Glutamatergic neuron (in vitro differentiated cells): ENCODE data around the gene RPS6KA2. TPM values are rescaled to one million over a fixed set of nuclear protein-coding genes. Genes with fewer than 3 reads are reported as not detected.

Experiments
- DNase-seq: peaks from one replicate; pipeline ENCODE4 v3.0.0; 2022
- H3K27ac Mint-ChIP-seq: one replicate; pipeline ENCODE4 v1.8.0; 2020; ENCODE audit warnings: mild to moderate bottlenecking, mixed read lengths, inconsistent platforms; ENCODE audit not compliant: unreplicated experiment
- H3K27me3 Mint-ChIP-seq: one replicate; pipeline ENCODE4 v1.8.0; 2020; ENCODE audit warnings: mild to moderate bottlenecking, moderate library complexity, mixed read lengths, inconsistent platforms; ENCODE audit not compliant: unreplicated experiment
- H3K36me3 Mint-ChIP-seq: one replicate; pipeline ENCODE4 v1.8.0; 2020; ENCODE audit warnings: mild to moderate bottlenecking, mixed read lengths, inconsistent platforms; ENCODE audit not compliant: unreplicated experiment
- H3K4me1 Mint-ChIP-seq: one replicate; pipeline ENCODE4 v1.8.0; 2020; ENCODE audit warnings: mild to moderate bottlenecking, low read depth, mixed read lengths, inconsistent platforms; ENCODE audit not compliant: unreplicated experiment
- H3K4me3 Mint-ChIP-seq: one replicate; pipeline ENCODE4 v1.8.0; 2020; ENCODE audit warnings: mild to moderate bottlenecking, mixed read lengths, inconsistent platforms; ENCODE audit not compliant: unreplicated experiment
- H3K9me3 Mint-ChIP-seq: one replicate; pipeline ENCODE4 v1.8.0; 2020; ENCODE audit warnings: mild to moderate bottlenecking, moderate library complexity, mixed read lengths, inconsistent platforms; ENCODE audit not compliant: unreplicated experiment
- total RNA-seq: library from RNA; stranded (reverse); fragmentation: NEBNext Ultra II Directional; extraction: Animal tissue kit (Norgen Biotek cat#: 25700); gene quantifications from one replicate; pipeline ENCODE4 v1.2.1, GENCODE V29; 2021; ENCODE audit not compliant: unreplicated experiment
- TF ChIP-seq, protein P1 (sequence below): fragments of 200-600 bp; sonication (generic); IDR thresholded peaks from one replicate; pipeline ENCODE4 v1.5.0; 2021; ENCODE audit not compliant: partially characterized antibody, unreplicated experiment

RPS6KA2 gene
- total RNA-seq, 1 donor from 2014 or later = 109 TPM

DNA sequence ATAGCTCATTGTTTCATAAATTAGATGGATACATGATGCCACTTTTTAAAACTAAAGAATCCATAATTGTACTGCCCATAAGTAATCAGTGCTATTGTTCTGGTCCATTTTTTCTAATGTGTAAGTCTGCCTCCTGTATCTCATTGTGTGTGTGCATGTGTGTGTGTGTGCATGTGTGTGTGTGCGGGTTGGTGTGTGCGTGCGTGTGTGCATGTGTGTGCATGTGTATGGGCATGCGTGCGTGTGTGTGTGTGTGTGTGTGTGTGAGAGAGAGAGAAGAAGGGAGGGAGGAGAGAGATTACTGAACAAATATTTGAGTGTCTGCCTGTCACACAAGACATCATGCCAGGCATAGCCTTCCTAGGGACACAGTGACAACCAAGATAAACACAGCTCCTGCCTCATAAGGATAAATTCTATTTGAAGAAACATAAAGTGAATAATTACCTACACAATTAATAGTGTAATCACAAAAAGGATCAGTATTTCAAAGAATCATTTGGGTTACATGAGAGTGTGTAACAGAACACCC is 33.2 kb upstream of the RPS6KA2 start:
- Mint-ChIP-seq H3K27ac (no peak overlapping the region), H3K36me3 (no peaks in the 10 kb centered on the region), H3K4me3 (no peak overlapping the region), H3K9me3 (no peaks in the 10 kb centered on the region), H3K4me1 (peaks cover 7% of the 10 kb centered on the region), H3K27me3 (no peaks in the 10 kb centered on the region)
- DNase-seq = no peak
- TF ChIP-seq, protein P1, sequence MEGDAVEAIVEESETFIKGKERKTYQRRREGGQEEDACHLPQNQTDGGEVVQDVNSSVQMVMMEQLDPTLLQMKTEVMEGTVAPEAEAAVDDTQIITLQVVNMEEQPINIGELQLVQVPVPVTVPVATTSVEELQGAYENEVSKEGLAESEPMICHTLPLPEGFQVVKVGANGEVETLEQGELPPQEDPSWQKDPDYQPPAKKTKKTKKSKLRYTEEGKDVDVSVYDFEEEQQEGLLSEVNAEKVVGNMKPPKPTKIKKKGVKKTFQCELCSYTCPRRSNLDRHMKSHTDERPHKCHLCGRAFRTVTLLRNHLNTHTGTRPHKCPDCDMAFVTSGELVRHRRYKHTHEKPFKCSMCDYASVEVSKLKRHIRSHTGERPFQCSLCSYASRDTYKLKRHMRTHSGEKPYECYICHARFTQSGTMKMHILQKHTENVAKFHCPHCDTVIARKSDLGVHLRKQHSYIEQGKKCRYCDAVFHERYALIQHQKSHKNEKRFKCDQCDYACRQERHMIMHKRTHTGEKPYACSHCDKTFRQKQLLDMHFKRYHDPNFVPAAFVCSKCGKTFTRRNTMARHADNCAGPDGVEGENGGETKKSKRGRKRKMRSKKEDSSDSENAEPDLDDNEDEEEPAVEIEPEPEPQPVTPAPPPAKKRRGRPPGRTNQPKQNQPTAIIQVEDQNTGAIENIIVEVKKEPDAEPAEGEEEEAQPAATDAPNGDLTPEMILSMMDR = no peak

DNA sequence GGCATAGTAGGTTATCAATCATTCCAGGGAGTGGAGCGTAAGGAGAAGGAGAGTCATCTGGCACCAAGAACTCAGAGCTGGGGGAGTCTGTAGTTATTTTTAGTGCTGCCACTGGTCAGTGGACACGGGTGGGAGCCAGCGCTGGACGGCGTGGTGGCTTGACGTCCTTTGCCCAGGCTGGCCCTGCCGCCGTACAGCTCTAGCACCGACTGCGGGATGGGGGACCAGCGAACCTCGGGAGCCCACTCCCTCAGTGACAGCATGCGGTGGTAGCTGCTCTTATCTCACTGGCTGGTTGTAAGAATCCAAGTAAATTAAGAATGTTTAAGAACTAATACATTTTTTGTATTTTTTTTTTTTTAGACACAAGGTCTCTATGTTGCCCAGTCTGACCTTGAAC is 32.5 kb upstream of the RPS6KA2 start:
- Mint-ChIP-seq H3K9me3 (no peaks in the 10 kb centered on the region), H3K36me3 (no peaks in the 10 kb centered on the region), H3K27ac (no peak overlapping the region), H3K27me3 (no peaks in the 10 kb centered on the region), H3K4me3 (no peak overlapping the region), H3K4me1 (peaks cover 7% of the 10 kb centered on the region)
- TF ChIP-seq, protein P1 = no peak
- DNase-seq = no peak

DNA sequence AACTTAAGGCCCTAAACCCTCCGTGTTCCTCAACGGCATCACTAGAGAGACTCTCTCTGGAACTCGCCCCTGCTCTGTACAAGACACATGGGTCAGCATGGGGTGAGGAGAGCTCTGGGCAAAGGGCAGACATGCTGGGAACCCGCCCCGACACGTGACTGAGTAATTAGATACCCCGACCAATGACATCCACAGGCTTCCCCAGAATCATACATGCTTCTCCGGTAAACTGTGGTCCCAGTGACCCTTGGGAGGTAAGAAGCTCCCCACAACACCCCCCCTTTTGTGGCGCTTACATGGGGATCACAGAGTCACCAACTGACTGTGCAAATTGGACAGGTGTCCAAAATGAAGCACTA is 31.7 kb upstream of the RPS6KA2 start:
- H3K4me1 Mint-ChIP-seq = peaks cover 7% of the 10 kb centered on the region
- no peak overlapping the region for H3K4me3 Mint-ChIP-seq
- TF ChIP-seq, protein P1 = no peak
- no peaks in the 10 kb centered on the region for H3K27me3 Mint-ChIP-seq
- H3K36me3 Mint-ChIP-seq = no peaks in the 10 kb centered on the region
- no peaks in the 10 kb centered on the region for H3K9me3 Mint-ChIP-seq
- no peak overlapping the region for H3K27ac Mint-ChIP-seq
- no peak for DNase-seq

DNA sequence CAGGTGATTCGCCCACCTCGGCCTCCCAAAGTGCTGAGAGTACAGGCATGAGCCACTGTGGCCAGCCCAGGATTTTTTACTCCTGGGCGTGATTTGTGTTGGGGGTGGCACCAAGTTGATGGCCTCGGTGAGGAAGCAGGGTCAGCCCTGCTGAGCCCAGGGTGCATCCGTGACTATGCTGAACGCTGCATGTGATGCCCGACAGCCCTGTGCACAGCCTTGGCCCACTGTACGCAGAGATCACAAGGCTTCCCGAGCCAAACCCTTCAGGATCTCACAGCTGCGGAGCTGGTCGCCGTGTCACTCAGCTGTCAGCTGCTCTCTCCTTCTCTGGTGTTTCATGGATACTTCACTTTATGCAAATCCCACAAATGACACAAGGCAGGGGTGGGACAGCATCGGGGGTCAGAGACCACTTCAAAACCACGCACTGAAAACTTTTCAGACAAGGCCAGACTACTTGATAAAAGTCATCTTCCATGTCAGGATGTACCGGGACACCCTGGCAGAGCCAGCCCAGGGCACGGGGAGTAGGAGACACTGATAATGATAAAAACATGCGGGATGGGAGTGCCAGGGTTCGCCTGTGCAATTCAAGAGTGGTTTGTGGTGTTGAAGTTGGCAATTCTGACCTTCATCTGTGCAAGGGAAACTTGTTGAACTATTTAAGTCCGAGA is 31.2 kb upstream of the RPS6KA2 start:
- TF ChIP-seq, protein P1 = no peak
- no peak for DNase-seq
- no peak overlapping the region for H3K27ac Mint-ChIP-seq
- H3K4me3 Mint-ChIP-seq = no peak overlapping the region
- H3K9me3 Mint-ChIP-seq = no peaks in the 10 kb centered on the region
- H3K27me3 Mint-ChIP-seq = no peaks in the 10 kb centered on the region
- H3K4me1 Mint-ChIP-seq = peaks cover 7% of the 10 kb centered on the region
- no peaks in the 10 kb centered on the region for H3K36me3 Mint-ChIP-seq

DNA sequence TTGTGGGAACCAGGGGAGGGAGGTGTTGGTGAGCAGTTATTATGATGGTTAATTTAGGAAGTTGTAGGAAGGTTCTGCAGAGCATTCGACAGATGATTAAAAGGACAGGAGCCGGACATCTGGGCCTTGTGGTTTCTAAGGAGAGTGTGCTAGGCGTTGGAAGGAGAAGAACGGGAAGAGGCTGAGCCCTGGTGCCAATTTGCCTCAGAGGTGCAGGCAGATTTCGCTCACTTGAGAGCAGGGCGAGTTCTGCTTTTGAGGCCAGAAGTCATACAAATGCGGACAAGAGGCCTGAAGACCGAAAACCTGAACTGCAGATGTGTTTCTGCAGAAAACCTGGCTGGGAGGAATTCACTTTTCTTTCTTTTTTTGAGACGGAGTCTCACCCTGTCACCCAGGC is 30.5 kb upstream of the RPS6KA2 start:
- Mint-ChIP-seq H3K27ac (no peak overlapping the region), H3K36me3 (no peaks in the 10 kb centered on the region), H3K9me3 (no peaks in the 10 kb centered on the region), H3K4me3 (no peak overlapping the region), H3K4me1 (peaks cover 6% of the 10 kb centered on the region), H3K27me3 (no peaks in the 10 kb centered on the region)
- TF ChIP-seq, protein P1 = no peak
- no peak for DNase-seq
